Hepatocyte (in vitro differentiated cells): ENCODE results near the gene TMEM92.

ENCODE experiments used
- EZH2phosphoT487 ChIP-seq: fragments of 200-600 bp; sonication (generic); IDR thresholded peaks from one replicate; pipeline ENCODE4 v1.6.1; 2018; ENCODE audit warnings: antibody characterized with exemption, mild to moderate bottlenecking, low read depth, moderate library complexity; ENCODE audit not compliant: unreplicated experiment, severe bottlenecking
- TF ChIP-seq, protein P1 (sequence below): fragments of 200-600 bp; sonication (generic); IDR thresholded peaks from 2 replicates; pipeline ENCODE4 v1.5.1; 2016; ENCODE audit warnings: antibody characterized with exemption, mild to moderate bottlenecking; ENCODE audit not compliant: poor library complexity

DNA sequence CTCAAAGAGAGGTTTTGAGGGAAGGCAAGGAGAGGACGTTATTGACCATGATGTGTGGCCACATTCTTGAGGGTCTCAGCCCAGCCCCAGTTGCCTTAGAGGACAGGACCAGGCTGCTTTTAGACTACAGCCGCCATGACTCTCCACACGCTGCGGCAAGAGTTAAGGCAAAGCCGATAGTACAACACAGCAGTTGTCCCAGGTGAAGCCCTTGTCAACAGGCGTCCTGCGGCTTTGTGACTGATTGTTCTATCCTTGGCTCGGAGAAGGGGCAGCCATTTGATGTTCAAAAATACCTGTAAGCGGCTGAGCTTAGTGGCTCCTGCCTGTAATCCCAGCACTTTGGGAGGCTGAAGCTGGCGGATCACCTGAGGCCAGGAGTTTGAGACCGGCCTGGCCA is 28.8 kb downstream of the TMEM92 start:
- TF ChIP-seq, protein P1, sequence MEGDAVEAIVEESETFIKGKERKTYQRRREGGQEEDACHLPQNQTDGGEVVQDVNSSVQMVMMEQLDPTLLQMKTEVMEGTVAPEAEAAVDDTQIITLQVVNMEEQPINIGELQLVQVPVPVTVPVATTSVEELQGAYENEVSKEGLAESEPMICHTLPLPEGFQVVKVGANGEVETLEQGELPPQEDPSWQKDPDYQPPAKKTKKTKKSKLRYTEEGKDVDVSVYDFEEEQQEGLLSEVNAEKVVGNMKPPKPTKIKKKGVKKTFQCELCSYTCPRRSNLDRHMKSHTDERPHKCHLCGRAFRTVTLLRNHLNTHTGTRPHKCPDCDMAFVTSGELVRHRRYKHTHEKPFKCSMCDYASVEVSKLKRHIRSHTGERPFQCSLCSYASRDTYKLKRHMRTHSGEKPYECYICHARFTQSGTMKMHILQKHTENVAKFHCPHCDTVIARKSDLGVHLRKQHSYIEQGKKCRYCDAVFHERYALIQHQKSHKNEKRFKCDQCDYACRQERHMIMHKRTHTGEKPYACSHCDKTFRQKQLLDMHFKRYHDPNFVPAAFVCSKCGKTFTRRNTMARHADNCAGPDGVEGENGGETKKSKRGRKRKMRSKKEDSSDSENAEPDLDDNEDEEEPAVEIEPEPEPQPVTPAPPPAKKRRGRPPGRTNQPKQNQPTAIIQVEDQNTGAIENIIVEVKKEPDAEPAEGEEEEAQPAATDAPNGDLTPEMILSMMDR, result no peak
- TF ChIP-seq EZH2phosphoT487, result no peak
